ENCODE results near the gene ZXDC.

Gene ZXDC

GRCh38 chr3:126421573-126422119 lies 54.0 kb downstream of the ZXDC start:
- H3K27ac ChIP-seq, result no peak overlapping the region
- TF ChIP-seq ZFX (IDR thresholded peaks at IDR 0.05) (no peak), CTCF (conservative IDR thresholded peaks at IDR 0.05) (no peak)

GRCh38 chr3:126419886-126420786 lies 55.6 kb downstream of the ZXDC start:
- no peak overlapping the region for H3K27ac ChIP-seq
- TF ChIP-seq CTCF (conservative IDR thresholded peaks at IDR 0.05), result no peak
- TF ChIP-seq ZFX (IDR thresholded peaks at IDR 0.05), result no peak

- H3K27ac ChIP-seq, result no peak overlapping the region
- TF ChIP-seq CTCF (conservative IDR thresholded peaks at IDR 0.05) (no peak), ZFX (IDR thresholded peaks at IDR 0.05) (no peak)
Observed at GRCh38 chr3:126419151-126419703, 56.5 kb downstream of the ZXDC start.

- TF ChIP-seq ZFX (IDR thresholded peaks at IDR 0.05) (no peak), CTCF (conservative IDR thresholded peaks at IDR 0.05) (no peak)
Observed at GRCh38 chr3:126418661-126419131, 57.0 kb downstream of the ZXDC start.

GRCh38 chr3:126417981-126418530 lies 57.6 kb downstream of the ZXDC start:
- no peak for TF ChIP-seq ZFX (IDR thresholded peaks at IDR 0.05)
- no peak for TF ChIP-seq CTCF (conservative IDR thresholded peaks at IDR 0.05)
- no peak overlapping the region for H3K27ac ChIP-seq

More at GRCh38 chr3:126418661-126419131, 57.0 kb downstream of the ZXDC start:
- H3K27ac ChIP-seq, result no peak overlapping the region

GRCh38 chr3:126417515-126417914 lies 58.2 kb downstream of the ZXDC start:
- H3K27ac ChIP-seq, result no peak overlapping the region
- TF ChIP-seq ZFX (IDR thresholded peaks at IDR 0.05) (no peak), CTCF (conservative IDR thresholded peaks at IDR 0.05) (no peak)

- no peak for TF ChIP-seq CTCF (conservative IDR thresholded peaks at IDR 0.05)
- no peak for TF ChIP-seq ZFX (IDR thresholded peaks at IDR 0.05)
- no peak overlapping the region for H3K27ac ChIP-seq
Observed at GRCh38 chr3:126416943-126417342, 58.7 kb downstream of the ZXDC start.

Data from C4-2B (cell line).